ENCODE data around the gene IL19. TPM values are rescaled to one million over a fixed set of nuclear protein-coding genes. Genes with fewer than 3 reads are reported as not detected.

Gene IL19
- total and polyA plus RNA-seq, 9 of the 15 experiments (the other 6 are each of a cell fraction or from before 2014, with no cell fraction given), result not detected

- TF ChIP-seq MXD1 (CRISPR knock-in tag; IDR thresholded peaks at IDR 0.05; ENCODE audit: borderline replicate concordance, poor library complexity, severe bottlenecking) (no peak), ZNF318 (IDR thresholded peaks at IDR 0.05; ENCODE audit: borderline replicate concordance in 1 of 2, low read depth in 1 of 2) (peak in 1 of 2 experiments; percentile 66; a peak in 1 of 4 replicates), ZNF3 (CRISPR knock-in tag; IDR thresholded peaks at IDR 0.05) (no peak), NBN (IDR thresholded peaks at IDR 0.05; ENCODE audit: low read depth) (peak; percentile 68; the same call in 1 of the 2 replicates), ZNF75A (CRISPR knock-in tag; IDR thresholded peaks at IDR 0.05) (0 out of 2 replicates have a peak, but pooled peaks have one; percentile 68), IRF1 (CRISPR knock-in tag; IDR thresholded peaks at IDR 0.05; ENCODE audit: borderline replicate concordance) (no peak), GTF2A2 (tag; IDR thresholded peaks at IDR 0.05) (no peak), KDM1A (IDR thresholded peaks at IDR 0.05) (peak; percentile 99), PTRF (tag; IDR thresholded peaks at IDR 0.05) (no peak), CBX8 (IDR thresholded peaks at IDR 0.05; ENCODE audit: borderline replicate concordance, extremely low read depth, low read depth, low read length, poor library complexity, severe bottlenecking) (no peak), MAX (CRISPR knock-in tag; IDR thresholded peaks at IDR 0.05) (no peak), ZFPM2 (CRISPR knock-in tag; IDR thresholded peaks at IDR 0.05) (0 out of 2 replicates have a peak, but pooled peaks have one; percentile 30), CREB3L1 (IDR thresholded peaks at IDR 0.05; ENCODE audit: borderline replicate concordance, low read depth) (no peak), RUNX1 (IDR thresholded peaks at IDR 0.05; ENCODE audit: low read depth) (peak; percentile 100), TAF1 (IDR thresholded peaks at IDR 0.05; ENCODE audit: control insufficient read depth, extremely low read depth, insufficient read depth, low read length, severe bottlenecking) (no peak), FOSL1 (tag; conservative IDR thresholded peaks at IDR 0.05) (peak; percentile 86)
Observed at GRCh38 chr1:206735553-206736031, 35.0 kb upstream of the IL19 start (continued).

All from K562 (cell line).